ENCODE data around the gene OSBPL3.

Gene OSBPL3

DNA sequence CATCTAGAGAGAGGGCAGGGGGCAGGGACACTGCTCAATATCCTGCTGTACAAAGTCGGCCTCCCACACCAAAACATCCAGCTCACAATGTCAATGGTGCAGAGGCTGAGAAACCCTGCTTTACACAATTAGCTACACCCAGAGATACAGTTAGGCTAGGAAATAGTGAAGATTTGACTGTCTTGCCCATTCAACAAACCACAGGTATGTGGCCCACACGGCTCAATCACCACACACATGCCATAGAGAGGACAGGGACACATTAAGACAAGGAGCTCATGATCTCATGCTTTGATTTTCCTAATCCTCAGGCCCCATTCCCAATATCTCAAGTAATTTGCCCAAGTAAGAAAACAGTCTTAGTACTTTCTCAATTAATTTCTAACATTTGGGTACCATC lies 110.4 kb downstream of the OSBPL3 start (continued):
- TF ChIP-seq HIC1 (tag by site-specific recombination; IDR thresholded peaks at IDR 0.05) = no peak

- Histone ChIP-seq H3K4me1 (ENCODE audit: control insufficient read depth, insufficient read depth, low read length) (no peaks in the 10 kb centered on the region), H3K4me3 (ENCODE audit: low read depth, low read length) (no peak overlapping the region), H3K9me3 (ENCODE audit: control insufficient read depth, insufficient read depth, low read depth, low read length) (no peaks in the 10 kb centered on the region), H3K27ac (ENCODE audit: extremely low read depth, low read depth, low read length) (no peak overlapping the region), H3K36me3 (ENCODE audit: control insufficient read depth in 2 of 2, insufficient read depth in 1 of 2, low read length in 2 of 2) (peaks cover 0 to 24% of the 10 kb centered on the region in 2 experiments; a peak in 2 of 3 replicates)
- ChIA-PET CTCF (no interaction called here), POLR2A (no interaction called here)
- no peak for TF ChIP-seq ZNF433 (tag by site-specific recombination; IDR thresholded peaks at IDR 0.05; ENCODE audit: low read depth)
- TF ChIP-seq, protein P1, sequence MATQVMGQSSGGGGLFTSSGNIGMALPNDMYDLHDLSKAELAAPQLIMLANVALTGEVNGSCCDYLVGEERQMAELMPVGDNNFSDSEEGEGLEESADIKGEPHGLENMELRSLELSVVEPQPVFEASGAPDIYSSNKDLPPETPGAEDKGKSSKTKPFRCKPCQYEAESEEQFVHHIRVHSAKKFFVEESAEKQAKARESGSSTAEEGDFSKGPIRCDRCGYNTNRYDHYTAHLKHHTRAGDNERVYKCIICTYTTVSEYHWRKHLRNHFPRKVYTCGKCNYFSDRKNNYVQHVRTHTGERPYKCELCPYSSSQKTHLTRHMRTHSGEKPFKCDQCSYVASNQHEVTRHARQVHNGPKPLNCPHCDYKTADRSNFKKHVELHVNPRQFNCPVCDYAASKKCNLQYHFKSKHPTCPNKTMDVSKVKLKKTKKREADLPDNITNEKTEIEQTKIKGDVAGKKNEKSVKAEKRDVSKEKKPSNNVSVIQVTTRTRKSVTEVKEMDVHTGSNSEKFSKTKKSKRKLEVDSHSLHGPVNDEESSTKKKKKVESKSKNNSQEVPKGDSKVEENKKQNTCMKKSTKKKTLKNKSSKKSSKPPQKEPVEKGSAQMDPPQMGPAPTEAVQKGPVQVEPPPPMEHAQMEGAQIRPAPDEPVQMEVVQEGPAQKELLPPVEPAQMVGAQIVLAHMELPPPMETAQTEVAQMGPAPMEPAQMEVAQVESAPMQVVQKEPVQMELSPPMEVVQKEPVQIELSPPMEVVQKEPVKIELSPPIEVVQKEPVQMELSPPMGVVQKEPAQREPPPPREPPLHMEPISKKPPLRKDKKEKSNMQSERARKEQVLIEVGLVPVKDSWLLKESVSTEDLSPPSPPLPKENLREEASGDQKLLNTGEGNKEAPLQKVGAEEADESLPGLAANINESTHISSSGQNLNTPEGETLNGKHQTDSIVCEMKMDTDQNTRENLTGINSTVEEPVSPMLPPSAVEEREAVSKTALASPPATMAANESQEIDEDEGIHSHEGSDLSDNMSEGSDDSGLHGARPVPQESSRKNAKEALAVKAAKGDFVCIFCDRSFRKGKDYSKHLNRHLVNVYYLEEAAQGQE (tag by site-specific recombination; IDR thresholded peaks at IDR 0.05) = no peak
Observed at GRCh38 chr7:24868741-24869140, 111.2 kb downstream of the OSBPL3 start.

DNA sequence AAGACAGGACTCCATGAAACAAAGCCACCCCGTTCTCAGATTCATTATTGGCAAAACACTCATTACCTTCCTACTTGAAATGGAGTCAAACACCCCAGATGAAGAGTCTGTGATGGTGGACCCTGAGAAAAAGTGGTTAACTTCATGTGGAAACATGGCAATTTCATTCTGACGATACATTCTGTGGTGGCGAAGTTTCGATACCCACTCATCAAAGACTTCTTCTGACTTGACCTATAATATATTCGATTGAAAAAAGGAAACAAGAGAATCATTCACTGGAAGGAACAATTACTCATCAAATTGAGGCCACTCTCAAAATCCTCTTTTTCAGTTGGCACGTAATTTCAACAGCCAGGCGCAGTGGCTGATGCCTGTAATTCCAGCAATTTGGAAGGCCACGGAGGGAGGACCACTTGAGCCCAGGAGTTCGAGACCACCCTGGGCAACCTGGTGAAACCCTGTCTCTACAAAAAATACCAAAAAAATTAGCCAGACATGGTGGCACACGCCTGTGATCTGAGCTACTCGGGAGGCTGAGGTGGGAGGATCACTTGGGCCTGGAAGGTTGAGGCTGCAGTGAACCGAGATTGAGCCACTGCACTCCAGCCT lies 113.9 kb downstream of the OSBPL3 start:
- no peak for TF ChIP-seq PRDM10 (tag by site-specific recombination; IDR thresholded peaks at IDR 0.05)
- TF ChIP-seq ZNF274 (IDR thresholded peaks at IDR 0.05; ENCODE audit: low read length) = no peak
- TF ChIP-seq ZNF274 (tag by site-specific recombination; IDR thresholded peaks at IDR 0.05; ENCODE audit: borderline replicate concordance) = no peak
- TF ChIP-seq, protein P2, sequence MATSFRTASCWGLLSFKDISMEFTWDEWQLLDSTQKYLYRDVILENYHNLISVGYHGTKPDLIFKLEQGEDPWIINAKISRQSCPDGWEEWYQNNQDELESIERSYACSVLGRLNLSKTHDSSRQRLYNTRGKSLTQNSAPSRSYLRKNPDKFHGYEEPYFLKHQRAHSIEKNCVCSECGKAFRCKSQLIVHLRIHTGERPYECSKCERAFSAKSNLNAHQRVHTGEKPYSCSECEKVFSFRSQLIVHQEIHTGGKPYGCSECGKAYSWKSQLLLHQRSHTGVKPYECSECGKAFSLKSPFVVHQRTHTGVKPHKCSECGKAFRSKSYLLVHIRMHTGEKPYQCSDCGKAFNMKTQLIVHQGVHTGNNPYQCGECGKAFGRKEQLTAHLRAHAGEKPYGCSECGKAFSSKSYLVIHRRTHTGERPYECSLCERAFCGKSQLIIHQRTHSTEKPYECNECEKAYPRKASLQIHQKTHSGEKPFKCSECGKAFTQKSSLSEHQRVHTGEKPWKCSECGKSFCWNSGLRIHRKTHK (tag by site-specific recombination; IDR thresholded peaks at IDR 0.05) = no peak
- no peak for TF ChIP-seq ZNF629 (tag by site-specific recombination; IDR thresholded peaks at IDR 0.05)
- no peak for TF ChIP-seq ZNF324 (tag by site-specific recombination; IDR thresholded peaks at IDR 0.05)
- TF ChIP-seq SETDB1 (IDR thresholded peaks at IDR 0.05; ENCODE audit: insufficient read length, low read length) = no peak
- TF ChIP-seq, protein P3, sequence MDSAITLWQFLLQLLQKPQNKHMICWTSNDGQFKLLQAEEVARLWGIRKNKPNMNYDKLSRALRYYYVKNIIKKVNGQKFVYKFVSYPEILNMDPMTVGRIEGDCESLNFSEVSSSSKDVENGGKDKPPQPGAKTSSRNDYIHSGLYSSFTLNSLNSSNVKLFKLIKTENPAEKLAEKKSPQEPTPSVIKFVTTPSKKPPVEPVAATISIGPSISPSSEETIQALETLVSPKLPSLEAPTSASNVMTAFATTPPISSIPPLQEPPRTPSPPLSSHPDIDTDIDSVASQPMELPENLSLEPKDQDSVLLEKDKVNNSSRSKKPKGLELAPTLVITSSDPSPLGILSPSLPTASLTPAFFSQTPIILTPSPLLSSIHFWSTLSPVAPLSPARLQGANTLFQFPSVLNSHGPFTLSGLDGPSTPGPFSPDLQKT (IDR thresholded peaks at IDR 0.05; ENCODE audit: borderline replicate concordance, low read depth, low read length) = no peak
- TF ChIP-seq ZNF747 (tag by site-specific recombination; IDR thresholded peaks at IDR 0.05) = no peak
- TF ChIP-seq ZNF623 (tag by site-specific recombination; IDR thresholded peaks at IDR 0.05) = no peak
- no peak for TF ChIP-seq CTCF (tag by site-specific recombination; IDR thresholded peaks at IDR 0.05)
- H3K4me1 ChIP-seq (ENCODE audit: control insufficient read depth, insufficient read depth, low read length) = no peaks in the 10 kb centered on the region
- no peak overlapping the region for H3K4me3 ChIP-seq (ENCODE audit: low read depth, low read length)
- POLR2A ChIA-PET = interaction anchor here (0.6 kb wide), 1 partner anchor 227 kb away, joined by 4 read pairs; no protein-coding TSS in a partner anchor
- H3K36me3 ChIP-seq (ENCODE audit: control insufficient read depth in 2 of 2, insufficient read depth in 1 of 2, low read length in 2 of 2) = peaks cover 0 to 40% of the 10 kb centered on the region in 2 experiments; a peak in 2 of 3 replicates
- CTCF ChIA-PET = no interaction called here
- H3K9me3 ChIP-seq (ENCODE audit: control insufficient read depth, insufficient read depth, low read depth, low read length) = no peaks in the 10 kb centered on the region
- no peak overlapping the region for H3K27ac ChIP-seq (ENCODE audit: extremely low read depth, low read depth, low read length)

All from HEK293 (cell line).